TTC549 (cell line): ENCODE measurements around the gene ANKRD12.

Experiments used
- FAIRE-seq: peaks from 2 replicates; lab custom pipeline; 2012; peaks lifted over from hg19 to GRCh38; lab: Jason Lieb, UNC

ANKRD12 gene

GRCh38 chr18:9188359-9189231, 52.0 kb downstream of the ANKRD12 start:
- no peak for FAIRE-seq

DNA sequence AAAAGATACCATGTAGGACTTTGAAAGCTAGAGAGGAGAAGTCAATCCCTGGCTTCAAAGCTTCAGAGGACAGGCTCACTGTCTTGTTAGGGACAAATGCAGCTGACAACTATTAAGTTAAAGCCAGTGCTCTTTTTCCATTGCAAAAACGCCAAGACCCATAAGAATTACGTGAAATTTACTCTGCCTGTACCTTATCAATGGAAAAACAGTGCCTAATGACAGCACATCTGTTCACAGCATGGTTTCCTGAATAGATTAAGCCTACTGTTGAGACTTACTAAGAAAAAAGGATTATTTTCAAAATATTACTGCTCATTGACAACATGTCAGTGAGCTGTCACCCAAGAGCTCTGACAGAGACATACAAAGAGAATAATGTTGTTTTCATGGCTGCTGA, 52.9 kb downstream of the ANKRD12 start:
- no peak for FAIRE-seq

- no peak for FAIRE-seq
These were observed 55.2 kb downstream of the ANKRD12 start for GRCh38 chr18:9191658-9192256.

DNA sequence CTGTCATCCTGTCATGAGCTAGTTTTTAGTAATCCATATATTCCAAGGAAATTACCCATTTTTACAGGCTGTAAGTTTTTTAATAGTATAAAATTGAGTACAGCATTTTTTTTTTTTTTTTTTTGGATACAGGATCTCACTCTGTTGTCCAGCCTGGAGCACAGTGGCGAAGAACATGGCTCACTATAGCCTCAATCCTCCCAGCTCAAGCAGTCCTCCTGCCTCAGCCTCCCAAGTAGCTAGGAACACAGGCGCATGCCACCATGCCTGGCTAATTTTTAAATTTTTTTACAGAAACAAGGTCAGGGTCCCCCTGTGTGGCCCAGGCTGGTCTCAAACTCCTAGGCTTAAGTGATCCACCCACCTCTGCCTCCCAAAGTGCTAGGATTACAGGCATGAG, 56.5 kb downstream of the ANKRD12 start:
- FAIRE-seq, result no peak

- FAIRE-seq, result no peak
These were observed 60.0 kb downstream of the ANKRD12 start for GRCh38 chr18:9196568-9196967.

DNA sequence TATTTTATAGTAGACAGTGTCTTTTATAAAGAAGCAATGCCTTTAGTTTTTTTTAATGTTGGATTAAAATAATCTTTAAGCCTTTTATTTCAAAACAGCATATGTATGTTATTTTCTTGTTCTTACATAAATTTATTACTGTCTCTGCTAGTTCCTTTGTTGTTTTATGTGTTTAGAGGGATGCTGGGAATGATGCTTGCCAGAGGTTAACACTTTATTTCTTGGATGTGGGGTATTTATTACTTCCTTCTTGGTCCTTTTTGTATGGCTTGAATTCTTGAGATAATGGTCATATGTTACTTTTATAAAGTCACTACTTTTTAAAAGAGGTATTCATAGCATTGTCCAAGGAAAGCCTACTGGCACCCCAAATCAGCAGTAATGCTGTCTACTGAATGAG, 63.1 kb downstream of the ANKRD12 start:
- FAIRE-seq, result no peak

DNA sequence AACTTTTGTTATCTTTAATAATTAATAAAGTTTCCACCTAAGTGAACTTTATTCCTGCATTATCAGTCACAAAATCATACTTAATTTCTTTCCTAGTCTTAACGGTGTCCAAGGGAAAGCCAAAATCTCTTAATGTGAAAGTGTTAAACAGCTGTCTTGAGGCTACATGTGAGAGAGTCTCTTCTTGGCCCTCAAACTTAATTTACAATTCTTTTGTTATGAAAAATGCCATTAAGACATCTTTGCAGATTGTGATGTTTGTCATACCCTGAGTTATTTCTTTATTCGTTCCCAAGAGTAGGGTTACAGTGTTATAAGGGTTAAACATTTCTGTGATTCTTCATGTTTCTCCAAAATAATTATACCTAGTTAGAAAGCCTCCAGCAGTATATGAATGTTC, 64.6 kb downstream of the ANKRD12 start:
- FAIRE-seq, result no peak

DNA sequence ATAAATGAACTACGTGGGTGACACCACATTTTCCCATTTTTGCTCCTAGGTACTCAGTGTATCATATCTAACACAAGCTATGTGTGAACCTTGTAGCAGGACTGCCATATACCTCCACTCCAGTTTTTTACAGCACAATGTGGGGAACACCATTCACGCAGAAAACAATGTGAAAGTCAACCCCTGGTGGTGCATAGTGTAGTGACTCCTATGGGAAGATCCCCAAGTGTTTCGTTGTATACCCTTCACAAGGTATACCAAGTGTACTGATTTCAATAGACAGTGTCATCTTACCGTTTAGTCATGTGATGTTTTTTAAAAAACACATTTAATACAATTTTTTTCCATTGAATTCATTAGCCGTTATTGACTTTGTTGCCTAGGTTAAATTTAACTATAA, 68.1 kb downstream of the ANKRD12 start:
- no peak for FAIRE-seq

- FAIRE-seq, result no peak
These were observed 69.8 kb downstream of the ANKRD12 start for GRCh38 chr18:9206421-9206820.

- no peak for FAIRE-seq
These were observed 72.7 kb downstream of the ANKRD12 start for GRCh38 chr18:9209279-9209678.

DNA sequence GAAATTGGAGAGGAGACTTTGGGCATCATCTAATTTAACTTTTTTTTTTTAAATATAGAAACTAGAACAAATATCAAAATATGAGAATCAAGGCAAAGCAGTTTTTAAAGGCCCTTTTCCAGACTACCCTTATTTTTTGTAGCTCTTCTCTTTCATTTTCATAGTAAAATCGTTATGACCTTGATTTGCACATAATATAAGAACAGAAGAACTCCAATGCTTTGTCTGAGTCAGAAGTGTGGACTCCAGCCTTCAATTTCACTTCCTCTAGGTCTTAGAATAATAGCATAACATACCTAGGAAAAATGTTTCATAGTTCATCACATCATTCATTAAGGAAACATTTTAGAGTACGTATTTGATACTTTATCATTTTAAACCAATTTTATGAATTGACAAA, 74.4 kb downstream of the ANKRD12 start:
- no peak for FAIRE-seq

DNA sequence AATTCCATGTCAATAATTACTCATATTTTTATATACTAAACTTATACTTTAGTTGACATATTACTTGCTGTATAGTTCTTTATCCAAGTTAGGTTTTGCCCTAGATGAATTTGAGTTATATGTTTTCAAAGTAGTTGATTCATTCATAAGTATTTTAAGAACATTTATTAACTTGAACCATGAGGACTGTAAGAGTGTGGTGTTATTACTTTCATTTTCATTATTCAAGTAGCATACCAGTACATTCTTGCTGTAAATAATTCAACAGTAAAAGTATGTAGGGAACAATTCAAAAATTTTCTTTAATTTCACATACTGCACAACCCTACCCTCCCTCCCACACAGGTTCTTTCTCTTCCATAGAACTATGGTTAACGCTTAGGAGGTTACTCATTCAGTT, 75.4 kb downstream of the ANKRD12 start:
- no peak for FAIRE-seq

GRCh38 chr18:9215221-9215933, 78.8 kb downstream of the ANKRD12 start:
- FAIRE-seq, result no peak

DNA sequence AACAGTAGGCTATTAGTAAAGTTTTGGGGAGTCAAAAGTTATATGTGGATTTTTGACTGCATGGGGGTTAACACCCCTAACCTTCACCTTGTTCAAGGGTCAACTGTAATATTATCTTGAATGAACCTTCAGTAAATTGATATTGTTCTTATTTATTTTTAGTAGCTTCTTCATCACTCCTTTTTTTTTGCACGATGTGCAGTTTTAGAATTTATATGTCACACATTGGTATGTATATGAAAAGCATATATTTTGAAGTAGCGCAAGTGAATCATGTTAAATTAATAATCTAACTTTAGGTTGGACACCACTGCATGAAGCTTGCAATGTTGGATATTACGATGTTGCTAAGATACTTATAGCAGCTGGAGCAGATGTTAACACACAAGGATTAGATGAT, 79.9 kb downstream of the ANKRD12 start:
- no peak for FAIRE-seq

DNA sequence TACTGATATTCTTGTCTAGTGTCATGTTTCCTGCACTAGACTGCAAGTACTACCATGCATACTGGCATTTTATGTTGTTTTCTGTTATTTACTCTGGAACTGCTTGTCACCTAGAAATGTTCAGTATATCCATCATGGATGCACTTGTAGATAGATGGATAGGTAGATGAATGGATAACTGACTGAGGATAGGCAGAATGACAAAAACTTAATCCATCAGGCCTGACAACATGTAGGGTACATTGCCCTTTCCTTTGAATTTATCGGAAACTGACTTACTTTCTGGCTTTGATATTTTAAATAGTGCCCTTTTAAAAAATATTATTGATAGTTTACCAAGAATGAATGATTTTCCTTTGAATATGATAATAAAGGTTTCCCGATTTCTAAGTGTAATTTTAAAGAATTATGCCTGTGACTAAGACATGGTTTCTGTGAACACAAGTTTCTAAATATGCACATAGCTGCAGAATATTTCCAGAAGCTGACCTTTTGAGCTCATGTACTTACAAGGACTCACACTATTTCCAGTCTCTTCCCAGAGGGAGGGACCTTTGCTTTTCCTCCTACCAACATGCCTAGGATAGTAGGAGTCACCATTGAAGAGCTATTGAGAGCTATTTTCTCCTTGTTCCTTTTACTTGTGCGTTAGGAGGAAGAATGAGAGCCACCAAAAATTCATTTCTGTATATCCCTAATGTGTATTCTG, 81.3 kb downstream of the ANKRD12 start:
- FAIRE-seq, result no peak

- FAIRE-seq, result no peak
These were observed 84.5 kb downstream of the ANKRD12 start for GRCh38 chr18:9221040-9221439.

DNA sequence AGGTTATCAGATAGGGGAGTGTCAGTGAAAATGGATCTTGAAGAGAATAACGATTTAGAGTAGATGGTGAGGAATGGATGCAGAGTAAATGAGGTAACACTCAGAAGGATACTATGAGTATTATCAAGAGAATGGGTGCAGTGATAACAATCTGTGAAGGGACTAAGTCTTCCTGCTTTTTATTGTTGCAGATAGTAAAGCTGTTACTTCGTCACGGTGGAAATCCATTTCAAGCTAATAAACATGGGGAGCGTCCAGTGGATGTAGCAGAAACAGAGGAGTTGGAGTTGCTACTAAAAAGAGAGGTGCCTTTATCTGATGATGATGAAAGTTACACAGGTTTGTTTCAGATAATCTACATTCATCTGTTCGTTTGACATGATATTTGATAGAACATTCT, 85.1 kb downstream of the ANKRD12 start:
- FAIRE-seq, result no peak

DNA sequence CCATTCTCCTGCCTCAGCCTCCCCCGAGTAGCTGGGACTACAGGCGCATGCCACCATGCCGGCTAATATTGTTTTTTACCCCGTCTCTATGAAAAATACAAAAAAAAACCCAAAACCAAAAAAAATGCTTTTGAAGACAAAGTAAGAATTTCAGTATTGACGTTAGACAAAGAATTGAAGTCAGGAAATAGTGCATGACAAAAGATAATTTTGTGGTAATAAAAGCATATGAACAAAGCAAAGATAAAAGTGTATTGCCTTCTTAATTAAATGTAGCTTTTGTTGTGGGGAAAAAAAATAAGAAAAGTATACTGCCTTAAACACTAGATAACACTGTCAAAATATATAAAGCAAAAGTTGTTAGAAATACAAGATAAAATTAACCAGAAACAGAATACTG, 86.8 kb downstream of the ANKRD12 start:
- no peak for FAIRE-seq

DNA sequence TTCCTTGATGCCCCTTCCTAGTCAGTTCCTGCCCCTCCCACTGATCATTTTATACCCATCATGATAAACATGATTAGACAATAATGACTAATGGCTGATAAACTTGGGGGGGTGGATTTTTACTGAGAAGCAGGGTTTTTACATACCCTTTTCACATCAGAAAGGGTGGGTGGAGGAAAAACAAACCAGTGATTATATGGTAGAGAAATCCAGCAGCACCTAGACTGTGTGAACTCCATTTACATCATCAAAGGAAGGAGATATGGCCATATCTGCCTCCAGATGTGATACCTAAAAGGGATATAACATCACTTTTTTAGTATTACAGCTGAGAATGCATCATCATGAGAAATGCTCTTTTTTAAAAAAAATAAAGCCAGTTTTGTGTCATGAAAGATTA, 89.9 kb downstream of the ANKRD12 start:
- FAIRE-seq, result no peak

GRCh38 chr18:9231852-9232486, 95.4 kb downstream of the ANKRD12 start:
- FAIRE-seq, result no peak

- no peak for FAIRE-seq
These were observed 96.4 kb downstream of the ANKRD12 start for GRCh38 chr18:9232977-9233376.

GRCh38 chr18:9233771-9234440, 97.3 kb downstream of the ANKRD12 start:
- FAIRE-seq, result no peak
